HG03558 (cell line): ENCODE results near the gene CHN1.

ENCODE experiments used
- ATAC-seq: cut with Tn5 transposase; IDR thresholded peaks from one replicate; pipeline ENCODE4 v1.9.1; 2021; ENCODE audit warnings: moderate number of reproducible peaks; ENCODE audit not compliant: unreplicated experiment; ENCODE audit errors: extremely low read depth

The CHN1 gene

GRCh38 chr2:174929786-174930185, 75.4 kb downstream of the CHN1 start:
- no peak for ATAC-seq

- ATAC-seq = no peak
These were observed 80.0 kb downstream of the CHN1 start for GRCh38 chr2:174925046-174925784.

GRCh38 chr2:174924061-174924693, 81.0 kb downstream of the CHN1 start:
- no peak for ATAC-seq

GRCh38 chr2:174919947-174920595, 85.1 kb downstream of the CHN1 start:
- ATAC-seq = no peak

- ATAC-seq = no peak
These were observed 86.2 kb downstream of the CHN1 start for GRCh38 chr2:174918886-174919526.

GRCh38 chr2:174916270-174916930, 88.8 kb downstream of the CHN1 start:
- no peak for ATAC-seq

- ATAC-seq = no peak
These were observed 90.1 kb downstream of the CHN1 start for GRCh38 chr2:174914853-174915760.

- no peak for ATAC-seq
These were observed 96.9 kb downstream of the CHN1 start for GRCh38 chr2:174908284-174908683.

- no peak for ATAC-seq
These were observed 102.0 kb downstream of the CHN1 start for GRCh38 chr2:174903264-174903556.

- ATAC-seq = no peak
These were observed 102.5 kb downstream of the CHN1 start for GRCh38 chr2:174902506-174903263.

GRCh38 chr2:174901075-174901474, 104.1 kb downstream of the CHN1 start:
- no peak for ATAC-seq

- no peak for ATAC-seq
These were observed 107.9 kb downstream of the CHN1 start for GRCh38 chr2:174897286-174897685.

GRCh38 chr2:174893018-174893417, 112.2 kb downstream of the CHN1 start:
- ATAC-seq = no peak

GRCh38 chr2:174892546-174892945, 112.6 kb downstream of the CHN1 start:
- ATAC-seq = no peak

- no peak for ATAC-seq
These were observed 116.4 kb downstream of the CHN1 start for GRCh38 chr2:174888646-174889271.

- no peak for ATAC-seq
These were observed 117.0 kb downstream of the CHN1 start for GRCh38 chr2:174888146-174888545.

- no peak for ATAC-seq
These were observed 122.8 kb downstream of the CHN1 start for GRCh38 chr2:174882416-174882815.

GRCh38 chr2:174881678-174882077, 123.5 kb downstream of the CHN1 start:
- ATAC-seq = no peak
